Subcutaneous abdominal adipose tissue (tissue), 5 donors: ENCODE data around the gene RHOBTB1.
"Not testable (repeated sequence)": the region's sequence is repeated elsewhere in the genome, so short reads cannot be mapped to it uniquely, and the experiment has no call there.

ENCODE experiments used
- H3K27ac ChIP-seq: one replicate; pipeline ENCODE4 v1.7.0; 2013; ENCODE audit warnings: low read depth, mild to moderate bottlenecking, inconsistent platforms, low read length, moderate library complexity
- H3K27me3 ChIP-seq, 5 donors: one replicate each; pipeline ENCODE4 v1.7.0; 2013; ENCODE audit warnings: low read length in 5 of 5, inconsistent platforms in 1 of 5; ENCODE audit not compliant: control insufficient read depth in 5 of 5, insufficient read depth in 4 of 5
- H3K36me3 ChIP-seq, 5 donors: one replicate each; pipeline ENCODE4 v1.7.0; 2013; ENCODE audit warnings: low read length in 5 of 5; ENCODE audit not compliant: control insufficient read depth in 5 of 5, insufficient read depth in 5 of 5
- H3K4me1 ChIP-seq, 5 donors: one replicate each; pipeline ENCODE4 v1.7.0; 2013; ENCODE audit warnings: low read length in 5 of 5, mild to moderate bottlenecking in 3 of 5, moderate library complexity in 1 of 5; ENCODE audit not compliant: control insufficient read depth in 5 of 5, insufficient read depth in 5 of 5
- H3K4me3 ChIP-seq, 5 donors: one replicate each; pipeline ENCODE4 v1.7.0; 2013; ENCODE audit warnings: low read length in 5 of 5, low read depth in 1 of 5
- H3K9ac ChIP-seq, 5 donors: one replicate each; pipeline ENCODE4 v1.7.0; 2013; ENCODE audit warnings: low read length in 5 of 5, mild to moderate bottlenecking in 4 of 5, moderate library complexity in 3 of 5
- H3K9me3 ChIP-seq, 5 donors: one replicate each; pipeline ENCODE4 v1.7.0; 2013; ENCODE audit warnings: low read length in 5 of 5; ENCODE audit not compliant: control insufficient read depth in 5 of 5
- donor health status: healthy.
- donor health status: healthy.
- donor health status: healthy.
- donor health status: healthy.
- donor health status: healthy.

The RHOBTB1 gene

GRCh38 chr10:60977161-60978122 lies 33.5 kb upstream of the RHOBTB1 start:
- H3K36me3 ChIP-seq: no peaks in the 10 kb centered on the region
- no peaks in the 10 kb centered on the region for H3K9me3 ChIP-seq
- H3K4me1 ChIP-seq: peaks cover 0 to 3% (median 0%) of the 10 kb centered on the region in 5 donors
- no peaks in the 10 kb centered on the region for H3K27me3 ChIP-seq
- H3K4me3 ChIP-seq: no peak overlapping the region
- H3K27ac ChIP-seq: no peak overlapping the region
- H3K9ac ChIP-seq: no peak overlapping the region

DNA sequence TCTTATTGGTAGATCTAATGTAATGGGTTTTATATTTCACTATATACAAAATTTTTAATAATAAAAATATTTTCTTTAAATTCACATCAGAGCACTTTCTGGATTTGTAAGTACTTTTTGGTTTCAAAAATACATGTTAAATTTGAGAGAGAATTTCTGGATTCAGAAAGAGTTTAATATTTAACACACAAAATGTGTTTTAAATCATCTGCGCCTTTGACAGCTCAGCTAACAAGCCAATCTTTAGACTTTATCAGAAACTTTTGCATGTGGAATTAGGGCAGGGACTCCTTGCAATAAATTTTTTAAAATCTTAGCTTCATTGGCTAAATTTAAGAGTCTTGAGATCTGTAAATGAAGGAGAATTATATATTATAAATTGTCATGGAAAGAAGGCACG lies 32.7 kb upstream of the RHOBTB1 start:
- Histone ChIP-seq H3K9me3 (no peaks in the 10 kb centered on the region), H3K4me1 (peaks cover 0 to 3% (median 0%) of the 10 kb centered on the region in 5 donors), H3K27me3 (no peaks in the 10 kb centered on the region), H3K36me3 (no peaks in the 10 kb centered on the region), H3K27ac (no peak overlapping the region), H3K9ac (no peak overlapping the region), H3K4me3 (no peak overlapping the region)

GRCh38 chr10:60975716-60976115 lies 31.7 kb upstream of the RHOBTB1 start:
- Histone ChIP-seq H3K9ac (no peak overlapping the region), H3K27me3 (no peaks in the 10 kb centered on the region), H3K4me3 (no peak overlapping the region), H3K27ac (no peak overlapping the region), H3K36me3 (no peaks in the 10 kb centered on the region), H3K9me3 (no peaks in the 10 kb centered on the region), H3K4me1 (peaks cover 0 to 3% (median 0%) of the 10 kb centered on the region in 5 donors)

GRCh38 chr10:60974463-60975149 lies 30.6 kb upstream of the RHOBTB1 start:
- Histone ChIP-seq H3K36me3 (no peaks in the 10 kb centered on the region), H3K4me1 (peaks cover 0 to 4% (median 0%) of the 10 kb centered on the region in 5 donors), H3K9ac (no peak overlapping the region), H3K27me3 (no peaks in the 10 kb centered on the region), H3K4me3 (no peak overlapping the region), H3K9me3 (no peaks in the 10 kb centered on the region), H3K27ac (no peak overlapping the region)

DNA sequence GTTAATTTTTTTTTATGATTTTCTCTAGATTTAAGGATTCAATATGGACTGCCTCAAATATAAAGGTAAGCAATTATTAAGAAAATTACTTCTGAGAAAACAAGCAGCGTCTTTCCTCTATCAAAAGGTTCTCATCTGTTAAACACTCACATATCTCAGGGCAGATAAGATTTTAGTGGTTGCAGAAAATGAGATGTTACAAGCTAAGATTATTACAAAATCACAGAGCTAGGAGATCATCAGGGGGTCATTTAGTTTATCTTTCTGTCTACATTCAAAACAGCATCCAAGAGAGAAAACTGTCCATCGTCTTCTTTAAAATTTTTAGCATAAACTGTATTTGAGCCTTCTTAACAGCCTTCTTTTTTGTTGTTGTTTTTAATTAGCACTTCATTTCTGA lies 29.1 kb upstream of the RHOBTB1 start:
- H3K27ac ChIP-seq: no peak overlapping the region
- no peaks in the 10 kb centered on the region for H3K36me3 ChIP-seq
- H3K4me3 ChIP-seq: no peak overlapping the region
- H3K4me1 ChIP-seq: peaks cover 0 to 4% (median 2%) of the 10 kb centered on the region in 5 donors
- H3K9ac ChIP-seq: no peak overlapping the region
- H3K27me3 ChIP-seq: no peaks in the 10 kb centered on the region
- no peaks in the 10 kb centered on the region for H3K9me3 ChIP-seq

DNA sequence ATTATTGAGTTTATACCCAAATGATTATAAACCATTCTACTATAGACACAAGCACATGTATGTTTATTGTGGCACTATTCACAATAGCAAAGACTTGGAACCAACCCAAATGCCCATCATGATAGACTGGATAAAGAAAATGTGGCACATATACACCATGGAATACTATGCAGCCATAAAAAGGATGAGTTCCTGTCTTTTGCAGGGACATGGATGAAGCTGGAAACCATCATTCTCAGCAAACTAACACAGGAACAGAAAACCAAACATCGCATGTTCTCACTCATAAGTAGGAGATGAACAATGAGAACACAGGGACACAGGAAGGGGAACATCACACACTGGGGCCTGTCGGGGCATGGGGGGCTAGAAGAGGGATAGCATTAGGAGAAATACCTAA lies 28.2 kb upstream of the RHOBTB1 start:
- not testable (repeated sequence) for H3K27me3 ChIP-seq, H3K4me1 ChIP-seq, H3K9me3 ChIP-seq, H3K36me3 ChIP-seq, H3K9ac ChIP-seq, H3K4me3 ChIP-seq, H3K27ac ChIP-seq

- Histone ChIP-seq H3K4me3 (no peak overlapping the region), H3K27ac (no peak overlapping the region), H3K9ac (no peak overlapping the region), H3K4me1 (peaks cover 0 to 4% (median 0%) of the 10 kb centered on the region in 5 donors), H3K9me3 (no peaks in the 10 kb centered on the region), H3K27me3 (no peaks in the 10 kb centered on the region), H3K36me3 (no peaks in the 10 kb centered on the region)
These were observed 26.5 kb upstream of the RHOBTB1 start for GRCh38 chr10:60970526-60970925.

- Histone ChIP-seq H3K9ac (no peak overlapping the region), H3K4me1 (peaks cover 0 to 16% (median 10%) of the 10 kb centered on the region in 5 donors), H3K4me3 (no peak overlapping the region), H3K27me3 (no peaks in the 10 kb centered on the region), H3K9me3 (no peaks in the 10 kb centered on the region), H3K36me3 (no peaks in the 10 kb centered on the region), H3K27ac (no peak overlapping the region)
These were observed 24.5 kb upstream of the RHOBTB1 start for GRCh38 chr10:60968504-60968903.

- H3K9ac ChIP-seq: no peak overlapping the region
- no peak overlapping the region for H3K4me3 ChIP-seq
- H3K27me3 ChIP-seq: no peaks in the 10 kb centered on the region
- H3K27ac ChIP-seq: no peak overlapping the region
- no peaks in the 10 kb centered on the region for H3K9me3 ChIP-seq
- H3K36me3 ChIP-seq: no peaks in the 10 kb centered on the region
- peaks cover 0 to 16% (median 10%) of the 10 kb centered on the region in 5 donors for H3K4me1 ChIP-seq
These were observed 24.0 kb upstream of the RHOBTB1 start for GRCh38 chr10:60967854-60968484.

DNA sequence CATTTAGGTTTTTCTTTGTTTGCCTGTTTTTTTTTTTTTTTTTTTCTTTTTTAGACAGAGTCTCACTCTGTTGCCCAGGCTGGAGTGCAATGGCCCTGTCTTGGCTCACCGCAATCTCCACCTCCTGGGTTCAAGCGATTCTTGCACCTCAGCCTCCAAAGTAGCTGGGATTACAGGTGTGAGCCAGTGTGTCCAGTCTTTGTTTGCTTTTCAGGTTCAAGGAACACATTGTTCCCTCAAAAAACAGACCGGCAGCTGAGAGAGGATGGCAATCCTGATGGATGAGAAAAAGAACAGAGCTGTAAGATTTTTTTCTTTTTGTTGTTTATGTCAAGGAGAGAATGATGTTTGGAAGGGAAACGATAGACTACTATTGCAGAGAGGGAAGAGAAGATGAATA lies 23.3 kb upstream of the RHOBTB1 start:
- Histone ChIP-seq H3K4me1 (peaks cover 0 to 16% (median 10%) of the 10 kb centered on the region in 5 donors), H3K9me3 (no peaks in the 10 kb centered on the region), H3K4me3 (no peak overlapping the region), H3K9ac (no peak overlapping the region), H3K27ac (no peak overlapping the region), H3K36me3 (no peaks in the 10 kb centered on the region), H3K27me3 (no peaks in the 10 kb centered on the region)
